NCI-H1092 (cell line): ENCODE measurements around the gene ZFYVE19.
"Not testable (repeated sequence)": the region's sequence is repeated elsewhere in the genome, so short reads cannot be mapped to it uniquely, and the experiment has no call there.

Source experiments
- DNase-seq: peaks from one replicate; lab custom pipeline; 2025; lab: John Stamatoyannopoulos, UW

ZFYVE19 gene

DNA sequence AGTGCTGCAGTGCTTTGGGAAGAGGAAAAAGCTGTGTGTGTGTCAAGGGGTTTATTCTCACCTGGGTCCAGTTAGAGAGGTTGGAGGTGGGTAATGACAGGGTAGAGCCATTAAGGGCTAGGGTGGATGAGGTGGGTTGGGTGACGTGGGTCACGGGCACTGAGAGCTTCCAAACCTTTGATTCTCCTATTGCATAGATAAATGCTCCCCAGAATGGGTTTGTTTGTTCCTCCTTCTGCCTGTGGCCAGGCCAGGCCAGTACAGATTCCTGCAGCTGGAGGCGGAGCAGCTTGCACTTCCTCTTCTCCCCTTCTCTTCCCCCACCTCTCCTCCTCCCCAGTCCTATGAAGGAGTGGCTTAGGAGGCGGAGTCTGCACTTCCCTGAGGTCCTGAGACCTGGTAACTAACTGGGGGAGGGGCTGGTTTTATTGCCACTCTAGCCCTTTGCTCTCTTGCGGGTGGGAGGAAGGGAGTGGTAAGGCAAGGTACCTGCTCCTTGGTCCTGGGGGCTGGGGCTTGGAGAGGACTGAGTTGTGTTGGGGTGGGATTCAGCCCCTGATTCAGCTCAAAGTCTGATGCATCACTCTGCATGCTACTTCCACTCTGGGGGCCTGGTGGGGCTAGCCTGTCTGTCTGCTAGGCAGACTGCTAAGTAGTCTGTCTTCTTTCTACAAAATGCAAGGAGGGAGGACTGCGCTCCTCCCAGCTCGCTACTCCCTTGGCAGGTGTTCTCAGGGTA, 40.5 kb downstream of the ZFYVE19 start:
- no peak for DNase-seq

DNA sequence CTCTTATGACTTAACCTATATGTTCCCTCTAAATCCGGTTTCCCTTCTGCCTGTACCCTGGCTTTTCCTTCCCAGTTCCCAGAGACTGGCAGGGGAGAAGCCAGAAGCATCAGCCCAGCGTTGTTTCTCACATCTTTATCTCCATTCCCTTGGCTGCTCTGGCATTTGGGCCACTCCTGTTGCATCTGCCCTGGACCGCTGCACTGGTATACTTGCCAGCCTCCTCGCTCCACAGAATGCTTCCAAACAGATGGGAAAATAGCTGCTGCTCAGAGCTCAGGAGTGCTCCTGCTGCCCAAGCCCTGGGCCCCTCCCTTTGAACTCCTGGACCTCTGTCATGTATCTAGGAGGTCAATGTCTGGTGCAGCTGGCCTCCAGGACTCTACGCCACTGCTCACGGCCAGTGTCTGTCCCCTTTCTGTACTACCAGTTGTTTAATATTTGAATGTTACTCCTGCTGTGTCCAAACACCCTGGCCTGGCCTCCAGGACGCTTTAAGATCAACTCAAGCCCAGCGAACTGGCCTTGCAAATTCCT, 43.8 kb downstream of the ZFYVE19 start:
- DNase-seq: no peak

DNA sequence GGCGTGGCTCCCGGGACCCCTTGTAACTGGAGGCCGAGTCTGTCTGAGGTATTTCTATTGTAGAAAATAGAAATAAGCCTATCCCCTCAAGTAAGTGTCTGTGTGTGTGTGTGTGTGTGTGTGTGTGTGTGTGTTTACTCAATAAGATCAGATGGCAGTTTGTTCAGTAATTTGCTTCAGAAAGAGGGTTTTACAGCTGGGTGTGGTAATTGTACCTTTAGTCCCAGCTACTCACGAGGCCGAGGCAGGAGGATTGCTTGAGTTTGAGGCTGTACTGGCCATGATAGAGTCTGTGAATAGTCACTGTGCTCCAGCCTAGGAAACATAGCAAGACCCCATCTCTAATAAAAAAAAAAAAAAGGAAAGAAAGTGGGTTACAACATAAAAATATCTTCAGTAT, 45.6 kb downstream of the ZFYVE19 start:
- no peak for DNase-seq

DNA sequence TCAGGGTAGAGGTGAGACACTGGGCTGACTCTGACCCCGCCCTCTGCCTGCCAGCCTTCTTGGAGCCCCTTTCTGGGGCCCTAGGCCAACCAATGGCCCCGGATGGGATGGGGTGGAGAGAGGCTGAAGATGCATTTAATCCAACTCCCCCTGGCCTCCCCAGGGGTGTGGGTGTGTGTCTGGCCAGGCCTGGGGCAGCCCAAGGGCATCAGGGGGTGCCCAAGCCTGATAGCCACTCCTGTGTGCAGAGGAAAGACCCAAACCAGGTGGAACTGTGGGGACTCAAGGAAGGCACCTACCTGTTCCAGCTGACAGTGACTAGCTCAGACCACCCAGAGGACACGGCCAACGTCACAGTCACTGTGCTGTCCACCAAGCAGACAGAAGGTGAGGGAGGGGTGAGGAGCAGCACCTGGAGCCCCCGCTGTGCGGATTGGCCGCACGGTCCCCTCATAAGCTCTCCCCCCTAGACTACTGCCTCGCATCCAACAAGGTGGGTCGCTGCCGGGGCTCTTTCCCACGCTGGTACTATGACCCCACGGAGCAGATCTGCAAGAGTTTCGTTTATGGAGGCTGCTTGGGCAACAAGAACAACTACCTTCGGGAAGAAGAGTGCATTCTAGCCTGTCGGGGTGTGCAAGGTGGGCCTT, 46.5 kb downstream of the ZFYVE19 start:
- no peak for DNase-seq

DNA sequence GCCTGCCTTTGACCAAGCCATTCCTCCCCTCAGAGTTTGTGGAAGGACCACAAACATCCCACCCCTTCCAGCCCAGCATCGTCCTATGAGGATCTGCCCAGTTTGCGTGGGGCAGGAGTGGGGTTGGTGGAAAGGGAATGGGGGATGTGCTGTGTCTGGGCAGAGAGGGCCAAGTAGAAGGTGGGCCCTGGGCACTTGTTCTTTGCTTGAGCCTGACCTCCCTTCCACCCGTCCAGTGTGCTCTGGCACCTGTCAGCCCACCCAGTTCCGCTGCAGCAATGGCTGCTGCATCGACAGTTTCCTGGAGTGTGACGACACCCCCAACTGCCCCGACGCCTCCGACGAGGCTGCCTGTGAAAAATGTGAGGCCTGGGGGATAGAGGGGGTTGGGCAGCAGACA, 47.3 kb downstream of the ZFYVE19 start:
- no peak for DNase-seq

DNA sequence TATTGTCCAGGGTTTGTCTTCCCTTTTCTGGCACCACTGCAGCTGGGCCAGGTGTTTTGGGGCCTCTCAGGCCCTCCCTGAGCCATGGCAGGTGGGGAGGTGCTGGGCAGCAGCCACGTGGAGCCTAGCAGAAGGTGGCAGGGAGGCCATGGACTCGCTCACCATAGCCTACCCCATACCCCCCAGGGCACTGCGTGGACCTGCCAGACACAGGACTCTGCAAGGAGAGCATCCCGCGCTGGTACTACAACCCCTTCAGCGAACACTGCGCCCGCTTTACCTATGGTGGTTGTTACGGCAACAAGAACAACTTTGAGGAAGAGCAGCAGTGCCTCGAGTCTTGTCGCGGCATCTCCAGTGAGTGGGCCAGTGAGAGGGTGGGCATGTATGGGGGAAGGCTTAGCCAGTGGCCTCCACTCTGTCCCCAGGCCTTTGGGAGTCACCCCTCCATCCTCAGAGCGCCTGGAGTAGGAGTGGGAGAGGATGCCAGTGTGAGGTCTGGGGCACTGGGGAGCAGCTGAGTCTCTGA, 48.9 kb downstream of the ZFYVE19 start:
- DNase-seq: no peak

DNA sequence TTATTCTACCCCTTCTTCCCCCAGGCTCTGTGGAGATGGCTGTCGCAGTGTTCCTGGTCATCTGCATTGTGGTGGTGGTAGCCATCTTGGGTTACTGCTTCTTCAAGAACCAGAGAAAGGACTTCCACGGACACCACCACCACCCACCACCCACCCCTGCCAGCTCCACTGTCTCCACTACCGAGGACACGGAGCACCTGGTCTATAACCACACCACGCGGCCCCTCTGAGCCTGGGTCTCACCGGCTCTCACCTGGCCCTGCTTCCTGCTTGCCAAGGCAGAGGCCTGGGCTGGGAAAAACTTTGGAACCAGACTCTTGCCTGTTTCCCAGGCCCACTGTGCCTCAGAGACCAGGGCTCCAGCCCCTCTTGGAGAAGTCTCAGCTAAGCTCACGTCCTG, 49.9 kb downstream of the ZFYVE19 start:
- no peak for DNase-seq

DNA sequence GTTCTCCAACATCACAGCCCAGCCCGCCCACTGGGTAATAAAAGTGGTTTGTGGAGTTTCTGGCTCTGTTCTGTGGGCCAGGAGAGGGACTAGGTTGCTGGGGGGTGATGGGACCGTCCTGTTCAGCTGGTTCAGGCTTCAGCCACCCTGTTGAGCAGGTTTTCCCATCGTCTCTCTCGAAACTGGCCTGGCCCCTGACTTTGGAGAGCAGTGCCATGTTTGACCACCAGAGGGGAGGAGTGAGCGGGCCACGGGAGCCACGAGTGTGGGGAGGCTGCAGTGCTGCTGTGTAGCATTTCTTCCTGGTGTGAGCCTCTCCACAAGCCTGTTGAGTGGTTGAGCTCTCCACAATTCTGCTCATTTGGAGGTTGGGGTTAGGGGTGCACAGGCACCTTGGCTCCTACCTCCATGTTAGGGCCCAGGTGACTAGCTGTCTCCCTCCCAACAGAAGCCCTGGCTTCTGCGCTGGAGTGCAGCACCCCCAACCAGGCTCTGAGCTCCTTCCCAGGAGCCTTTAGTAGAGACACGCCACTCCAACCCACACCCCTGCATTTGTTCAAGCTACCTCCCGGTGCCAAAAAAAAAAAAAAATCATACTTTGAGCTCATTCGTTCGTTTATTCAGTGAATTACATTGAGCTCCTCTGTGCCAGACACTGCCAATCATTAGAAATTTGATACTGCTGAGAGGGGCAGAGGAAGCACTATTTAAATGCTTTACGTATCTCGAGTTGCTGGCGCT, 50.9 kb downstream of the ZFYVE19 start:
- DNase-seq: peak; percentile 18

DNA sequence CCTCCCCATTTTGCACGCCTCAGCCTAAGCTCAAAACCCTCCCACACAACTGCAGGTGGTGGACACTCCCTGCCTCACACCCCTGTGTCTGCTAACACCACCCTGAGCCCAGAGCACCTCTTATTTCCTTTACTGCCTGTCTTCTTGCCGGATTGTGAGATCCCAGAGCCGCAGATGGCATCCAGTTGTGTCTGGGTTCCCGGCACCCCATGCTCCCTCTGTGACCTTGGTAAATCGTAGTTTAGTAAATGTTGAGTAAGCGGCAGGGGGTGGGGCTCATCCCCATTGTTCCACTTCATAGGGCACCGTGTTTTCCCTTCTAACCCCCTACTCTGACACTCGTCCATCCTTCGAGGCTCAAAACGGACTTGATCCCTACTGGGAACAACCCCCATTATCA, 51.8 kb downstream of the ZFYVE19 start:
- no peak for DNase-seq

DNA sequence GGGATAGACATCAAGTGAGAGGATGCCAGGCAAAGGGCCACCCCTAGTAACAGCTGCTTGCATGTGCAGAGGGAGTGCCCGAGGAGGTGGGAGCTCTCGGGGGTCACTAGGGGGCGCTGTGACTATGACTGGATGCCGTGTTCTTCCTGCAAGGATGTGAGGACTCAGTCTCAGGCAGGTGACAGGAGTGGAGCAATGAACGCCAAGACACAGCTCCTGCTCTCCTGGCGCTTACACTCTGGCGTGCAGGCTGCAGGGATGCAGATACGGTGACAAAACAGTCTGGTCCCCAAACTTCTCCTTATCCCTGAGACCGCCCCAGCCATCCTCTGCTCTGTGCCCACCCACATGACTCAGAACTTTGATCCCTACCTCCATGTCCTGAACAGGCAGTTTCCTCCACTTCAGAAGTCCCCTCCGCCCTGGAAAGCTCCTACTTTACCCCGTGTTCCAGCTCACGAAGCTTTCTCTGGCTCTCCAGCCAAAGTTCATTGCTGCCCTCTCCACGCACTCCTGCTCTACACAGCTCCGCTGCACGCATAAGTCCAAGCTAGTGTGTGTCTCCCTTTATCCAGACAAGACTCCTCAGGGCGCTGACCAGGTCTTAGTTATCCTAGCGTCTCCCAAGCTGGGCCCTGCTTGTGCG, 52.4 kb downstream of the ZFYVE19 start:
- peak; percentile 41 for DNase-seq

DNA sequence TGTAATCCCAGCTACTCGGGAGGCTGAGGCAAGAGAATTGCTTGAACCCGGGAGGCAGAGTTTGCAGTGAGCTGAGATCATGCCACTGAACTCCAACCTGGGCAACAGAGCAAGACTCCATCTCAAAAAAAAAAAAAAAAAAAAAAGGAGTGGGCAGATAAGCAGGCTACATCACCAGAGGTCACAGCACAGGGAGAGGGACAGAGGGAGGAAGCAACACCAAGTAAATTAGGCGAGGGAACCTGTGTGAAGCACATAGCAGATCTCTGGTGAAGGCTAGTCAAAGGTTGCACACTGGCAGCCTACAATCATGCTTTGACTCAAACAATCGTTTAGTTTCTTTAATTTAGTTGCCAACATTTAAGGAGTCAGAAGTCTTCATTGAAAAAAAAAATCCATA, 54.3 kb downstream of the ZFYVE19 start:
- DNase-seq: not testable (repeated sequence)

DNA sequence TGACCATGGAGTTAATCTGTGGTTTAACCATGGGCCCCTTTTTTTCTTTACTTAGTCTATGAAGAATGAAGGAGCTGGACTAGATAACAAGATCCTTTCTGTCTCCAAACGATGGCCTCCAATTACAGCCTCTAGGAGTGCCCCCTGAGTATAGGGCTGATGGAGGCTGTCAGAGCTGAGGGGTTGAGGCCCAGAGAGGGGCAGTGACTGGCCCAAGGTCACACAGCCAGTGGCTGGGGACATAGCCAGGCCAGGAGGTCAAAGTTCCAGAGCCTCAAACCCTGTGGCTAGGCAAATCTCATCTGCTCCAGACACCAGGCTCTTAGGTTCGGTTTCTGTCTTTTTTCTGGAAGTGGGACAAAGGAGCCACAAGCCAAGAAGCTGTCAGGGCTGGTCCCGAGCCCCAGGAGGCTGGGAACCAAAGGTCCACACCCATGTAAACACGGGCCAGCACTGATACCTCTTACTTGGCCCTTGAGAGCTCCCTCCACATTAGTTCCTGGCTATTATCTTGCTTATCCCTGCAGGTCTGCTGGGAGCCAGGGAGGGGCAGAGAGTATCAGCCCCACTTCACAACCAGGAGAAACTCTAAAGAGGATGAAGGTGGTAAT, 56.9 kb downstream of the ZFYVE19 start:
- DNase-seq: no peak
